HG03558 (cell line): ENCODE data around the gene L1TD1.
"Not testable (repeated sequence)": the region's sequence is repeated elsewhere in the genome, so short reads cannot be mapped to it uniquely, and the experiment has no call there.

ENCODE experiments used
- ATAC-seq: cut with Tn5 transposase; IDR thresholded peaks from one replicate; pipeline ENCODE4 v1.9.1; 2021; ENCODE audit warnings: moderate number of reproducible peaks; ENCODE audit not compliant: unreplicated experiment; ENCODE audit errors: extremely low read depth

The L1TD1 gene

DNA sequence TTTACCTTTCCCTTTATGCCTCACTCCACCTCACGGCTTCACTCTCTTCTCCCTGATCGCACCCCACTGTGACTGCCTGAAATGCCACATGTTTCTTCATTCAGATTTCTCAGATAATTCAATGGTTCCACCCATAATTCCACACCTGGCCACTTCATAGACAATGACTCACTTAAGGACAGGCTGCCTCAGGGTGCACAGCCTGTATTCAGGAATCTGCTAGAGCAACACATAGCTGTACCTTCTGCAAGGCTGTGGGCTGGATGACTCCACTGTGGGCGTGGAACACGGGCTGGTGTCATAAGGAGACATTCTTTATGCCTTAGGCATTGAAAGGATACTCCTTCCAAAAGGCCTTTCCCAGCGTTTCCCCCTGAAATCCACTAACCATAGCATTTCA lies 36.1 kb downstream of the L1TD1 start:
- ATAC-seq, result no peak

- no peak for ATAC-seq
Observed at GRCh38 chr1:62232871-62233278, 38.2 kb downstream of the L1TD1 start.

GRCh38 chr1:62233926-62234450 lies 39.3 kb downstream of the L1TD1 start:
- ATAC-seq, result no peak

DNA sequence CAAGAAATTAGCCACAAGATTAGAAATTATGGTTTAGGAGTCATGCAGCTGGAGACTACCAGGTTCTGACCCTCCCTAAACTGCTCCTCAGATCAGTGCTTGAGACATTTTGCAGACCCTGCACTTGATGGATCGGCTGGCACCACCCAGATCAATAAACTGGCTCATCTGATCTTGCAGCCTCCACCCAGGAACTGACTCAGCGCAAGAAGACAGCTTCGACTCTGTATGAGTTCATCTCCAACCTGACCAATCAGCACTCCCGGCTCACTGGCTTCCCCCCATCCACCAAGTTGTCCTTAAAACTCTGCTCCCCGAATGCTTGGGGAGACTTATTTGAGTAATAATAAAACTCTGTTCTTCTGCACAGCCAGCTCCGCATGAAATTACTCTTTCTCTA lies 40.0 kb downstream of the L1TD1 start:
- ATAC-seq, result no peak

DNA sequence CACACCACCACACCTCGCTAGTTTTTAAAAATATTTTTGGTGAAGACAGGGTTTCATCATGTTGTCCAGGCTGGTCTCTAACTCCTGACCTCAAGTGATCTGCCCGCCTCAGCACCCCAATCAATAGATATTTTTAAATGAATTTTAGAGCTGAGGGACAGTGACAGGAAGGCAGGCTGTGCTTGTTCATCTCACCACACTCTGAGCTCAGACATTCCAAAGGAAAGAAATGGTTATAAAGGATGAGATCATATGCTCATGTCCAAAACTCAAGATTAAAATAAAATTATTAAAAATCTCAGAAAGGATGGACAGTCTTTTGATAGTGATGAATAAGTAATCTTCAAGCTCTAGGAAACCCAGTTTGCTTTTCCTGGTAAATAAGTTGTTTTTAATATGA lies 40.9 kb downstream of the L1TD1 start:
- ATAC-seq, result no peak

GRCh38 chr1:62237361-62237760 lies 42.7 kb downstream of the L1TD1 start:
- no peak for ATAC-seq

GRCh38 chr1:62237950-62238374 lies 43.3 kb downstream of the L1TD1 start:
- no peak for ATAC-seq

DNA sequence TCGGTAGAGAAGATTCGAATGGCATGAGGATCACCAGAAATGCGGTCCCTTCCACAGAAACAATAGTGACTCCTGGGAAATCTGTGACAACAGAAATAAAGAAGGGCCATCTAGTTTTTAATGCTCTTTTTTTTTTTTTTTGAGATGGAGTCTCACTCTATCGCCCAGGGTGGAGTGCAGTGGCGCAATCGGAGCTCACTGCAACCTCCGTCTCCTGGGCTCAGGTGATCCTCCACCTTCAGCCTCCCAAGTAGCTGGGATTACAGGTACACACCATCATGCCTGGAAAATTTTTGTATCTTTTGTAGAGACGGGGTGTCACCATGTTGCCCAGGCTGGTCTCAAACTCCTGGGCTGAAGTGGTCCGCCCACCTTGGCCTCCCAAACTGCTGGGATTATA lies 43.9 kb downstream of the L1TD1 start:
- no peak for ATAC-seq

DNA sequence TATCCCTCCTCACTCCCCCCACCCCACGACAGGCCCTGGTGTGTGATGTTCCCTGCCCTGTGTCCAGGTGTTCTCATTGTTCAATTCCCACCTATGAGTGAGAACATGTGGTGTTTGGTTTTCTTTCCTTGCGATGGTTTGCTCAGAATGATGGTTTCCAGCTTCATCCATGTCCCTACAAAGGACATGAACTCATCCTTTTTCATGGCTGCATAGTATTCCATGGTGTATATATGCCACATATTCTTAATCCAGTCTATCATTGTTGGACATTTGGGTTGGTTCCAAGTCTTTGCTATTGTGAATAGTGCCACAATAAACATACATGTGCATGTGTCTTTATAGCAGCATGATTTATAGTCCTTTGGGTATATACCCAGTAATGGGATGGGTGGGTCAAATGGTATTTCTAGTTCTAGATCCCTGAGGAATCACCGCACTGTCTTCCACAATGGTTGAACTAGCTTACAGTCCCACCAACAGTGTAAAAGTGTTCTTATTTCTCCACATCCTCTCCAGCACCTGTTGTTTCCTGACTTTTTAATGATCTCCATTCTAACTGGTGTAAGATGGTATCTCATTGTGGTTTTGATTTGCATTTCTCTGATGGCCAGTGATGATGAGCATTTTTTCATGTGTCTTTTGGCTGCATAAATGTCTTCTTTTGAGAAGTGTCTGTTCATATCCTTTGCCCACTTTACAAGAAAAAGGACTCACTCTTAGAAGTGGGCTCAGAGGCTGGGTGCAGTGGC lies 45.2 kb downstream of the L1TD1 start:
- not testable (repeated sequence) for ATAC-seq

DNA sequence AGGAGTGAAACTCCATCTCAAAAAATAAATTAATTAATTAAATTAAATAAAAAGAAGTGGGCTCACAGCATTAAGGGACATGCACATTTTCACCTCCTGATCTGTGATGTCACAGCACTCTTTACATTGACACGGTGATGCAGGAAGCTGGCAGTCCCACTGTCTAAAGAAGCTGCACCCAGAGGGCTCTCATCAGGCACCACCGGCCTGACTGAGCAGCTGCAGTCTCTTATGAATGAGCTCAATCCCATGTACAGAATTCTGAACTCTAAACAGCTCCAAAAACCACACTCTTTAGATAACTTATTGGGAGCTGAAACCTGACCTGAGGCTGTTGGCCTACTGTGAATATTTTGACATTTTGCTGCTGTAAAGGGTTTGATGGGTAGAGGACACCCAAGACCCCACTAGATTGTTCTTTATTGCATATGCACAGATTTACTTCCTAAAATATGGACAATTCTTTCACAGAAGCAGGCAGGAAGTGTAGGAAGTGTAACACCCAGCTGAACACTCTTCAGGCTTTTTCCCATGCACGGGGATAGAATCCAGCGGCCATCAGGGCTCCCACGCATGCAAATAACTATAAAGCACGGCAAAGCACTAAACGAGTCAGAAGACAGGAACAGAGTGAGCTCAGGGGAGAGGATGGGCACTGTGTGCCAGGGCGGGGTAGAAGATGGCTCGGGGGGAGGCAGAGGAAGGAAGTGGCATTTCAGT lies 46.2 kb downstream of the L1TD1 start:
- no peak for ATAC-seq

DNA sequence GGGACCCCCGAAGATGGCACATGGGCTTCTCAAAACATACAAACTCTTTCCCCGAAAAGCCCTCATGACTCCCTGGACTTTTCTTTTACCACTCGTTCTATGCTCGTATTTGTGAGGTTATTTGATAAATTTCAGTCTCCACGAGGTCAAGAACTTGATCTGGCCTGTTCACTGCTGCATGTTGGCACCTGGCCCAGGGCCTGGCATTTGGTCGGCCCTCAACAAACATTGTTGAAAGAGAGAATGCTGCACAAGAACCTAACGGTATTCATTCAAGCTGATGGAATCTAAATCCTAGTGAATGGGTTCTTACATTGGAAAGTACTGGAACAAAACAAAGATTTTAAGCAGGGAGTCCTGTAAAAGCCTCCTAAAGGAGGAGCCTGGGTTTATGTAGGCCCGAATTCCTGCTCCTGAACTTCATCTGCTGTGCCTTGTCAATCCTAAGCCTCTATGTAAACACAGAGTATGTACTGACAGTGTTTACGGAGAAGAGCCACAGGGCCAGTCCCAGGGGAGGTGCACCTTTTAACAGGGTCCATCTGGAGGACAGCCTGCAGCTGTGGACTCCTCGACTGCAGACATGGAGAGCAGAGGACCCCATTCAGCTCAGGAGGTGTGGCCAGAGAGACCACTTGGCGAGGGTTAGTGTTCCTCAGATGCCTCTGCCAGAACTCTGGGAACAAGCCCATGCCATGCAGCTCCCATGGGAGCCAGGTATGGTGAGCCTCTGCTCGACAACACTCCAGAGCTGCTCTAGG lies 46.9 kb downstream of the L1TD1 start:
- no peak for ATAC-seq

- not testable (repeated sequence) for ATAC-seq
Observed at GRCh38 chr1:62244380-62244779, 49.7 kb downstream of the L1TD1 start.

GRCh38 chr1:62245201-62245600 lies 50.6 kb downstream of the L1TD1 start:
- no peak for ATAC-seq

GRCh38 chr1:62247391-62248168 lies 52.9 kb downstream of the L1TD1 start:
- ATAC-seq, result no peak

GRCh38 chr1:62250126-62250726 lies 55.6 kb downstream of the L1TD1 start:
- ATAC-seq, result no peak

DNA sequence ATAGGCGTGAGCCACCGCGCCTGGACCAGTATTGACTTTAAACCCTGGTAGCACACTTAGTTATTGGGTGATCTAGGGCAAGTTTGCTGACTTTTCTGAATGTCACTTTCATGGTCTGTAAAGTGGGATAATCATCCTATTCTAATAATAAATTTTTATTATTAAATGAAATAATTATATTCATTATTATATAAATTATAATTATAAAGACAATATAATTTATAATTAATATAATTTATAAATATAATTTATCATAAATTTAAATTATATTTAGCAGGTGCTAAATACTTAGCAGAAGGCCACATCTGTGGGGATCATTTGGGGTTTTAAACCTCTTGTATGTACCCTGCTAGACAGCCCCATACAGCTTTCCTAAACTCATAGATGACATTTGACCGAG lies 64.9 kb downstream of the L1TD1 start:
- no peak for ATAC-seq

- ATAC-seq, result no peak
Observed at GRCh38 chr1:62260688-62261087, 66.0 kb downstream of the L1TD1 start.
